SK-N-SH (cell line): Measurements from ENCODE around the gene IL21R. TPM values are rescaled to one million over a fixed set of nuclear protein-coding genes. Genes with fewer than 3 reads are reported as not detected.
A peak's percentile ranks its signal among the peaks of the same experiment; 100 is the strongest.
"Not testable (repeated sequence)": the region's sequence is repeated elsewhere in the genome, so short reads cannot be mapped to it uniquely, and the experiment has no call there.

Experiments used
- CTCF ChIA-PET: fragments of 300-600, 350-600 bp; formaldehyde crosslinking; extraction: SDS; loops from one replicate; lab custom pipeline; 2021; lab: Yijun Ruan, JAX
- POLR2A ChIA-PET: fragments of 350-600 bp; sonication (Branson Sonifier 250); formaldehyde crosslinking; extraction: SDS; loops from one replicate; lab custom pipeline; 2020; ENCODE audit warnings: antibody characterized with exemption, inconsistent platforms; lab: Yijun Ruan, JAX
- DNase-seq: peaks from one replicate; pipeline ENCODE4 v3.0.0; 2012
- H2AFZ ChIP-seq: fragments of 200-600 bp; sonication (generic); 2 replicates; pipeline ENCODE4 v1.8.1; 2016; ENCODE audit warnings: antibody characterized with exemption, mild to moderate bottlenecking, low read depth
- H3F3A ChIP-seq: fragments of 200-600 bp; sonication (generic); replicated peaks from 2 replicates; pipeline ENCODE3; 2016; ENCODE audit warnings: antibody characterized with exemption, mild to moderate bottlenecking; ENCODE audit not compliant: insufficient read depth
- H3K27ac ChIP-seq, 2 experiments: fragments of 200-500 bp in 1 of 2; fragments of 200-600 bp in 1 of 2; sonication (Bioruptor generic) in 1 of 2; sonication (generic), shearing (Covaris generic) in 1 of 2; 2 replicates each; pipeline versions ENCODE4 v1.5.1 to v1.6.1; 2014 to 2016; ENCODE audit warnings: low read depth in 2 of 2, inconsistent platforms in 1 of 2, low read length in 1 of 2, mild to moderate bottlenecking in 1 of 2, mixed read lengths in 1 of 2
- H3K27me3 ChIP-seq: fragments of 200-600 bp; sonication (generic), shearing (Covaris generic); 2 replicates; pipeline ENCODE4 v1.6.1; 2016; ENCODE audit warnings: mixed run types; ENCODE audit not compliant: insufficient read depth
- H3K36me3 ChIP-seq, 2 experiments: fragments of 200-500 bp in 1 of 2; fragments of 200-600 bp in 1 of 2; sonication (Bioruptor generic) in 1 of 2; sonication (generic) in 1 of 2; replicated peaks in 1 of 2; 2 replicates each; pipeline versions ENCODE3 to v1.5.1; 2014 to 2016; ENCODE audit warnings: low read length in 1 of 2, mild to moderate bottlenecking in 1 of 2; ENCODE audit not compliant: insufficient read depth in 2 of 2, control insufficient read depth in 1 of 2
- H3K4me1 ChIP-seq, 2 experiments: fragments of 200-500 bp in 1 of 2; fragments of 200-600 bp in 1 of 2; sonication (Bioruptor generic) in 1 of 2; sonication (generic), shearing (Covaris generic) in 1 of 2; 2 replicates each; pipeline versions ENCODE4 v1.5.1 to v1.6.1; 2014 to 2016; ENCODE audit warnings: low read depth in 1 of 2, low read length in 1 of 2, mixed run types in 1 of 2; ENCODE audit not compliant: insufficient read depth in 2 of 2, control insufficient read depth in 1 of 2
- H3K4me2 ChIP-seq: fragments of 200-600 bp; sonication (generic), shearing (Covaris generic); 2 replicates; pipeline ENCODE4 v1.6.1; 2017; ENCODE audit warnings: mixed run types
- H3K4me3 ChIP-seq, 2 experiments: fragments of 200-500 bp in 1 of 2; fragments of 200-600 bp in 1 of 2; sonication (Bioruptor generic) in 1 of 2; sonication (generic), shearing (Covaris generic) in 1 of 2; 2 replicates each; pipeline versions ENCODE4 v1.5.1 to v1.8.1; 2014 to 2016; ENCODE audit warnings: low read depth in 2 of 2, inconsistent platforms in 1 of 2, low read length in 1 of 2, mild to moderate bottlenecking in 1 of 2, mixed read lengths in 1 of 2, moderate library complexity in 1 of 2
- H3K79me2 ChIP-seq: fragments of 200-600 bp; sonication (generic); 2 replicates; pipeline ENCODE4 v1.8.1; 2017; ENCODE audit warnings: mild to moderate bottlenecking; ENCODE audit not compliant: insufficient read depth
- H3K9ac ChIP-seq: fragments of 200-600 bp; sonication (generic); 2 replicates; pipeline ENCODE4 v1.6.1; 2017; ENCODE audit warnings: mixed run types
- H3K9me2 ChIP-seq: fragments of 200-600 bp; sonication (generic); 2 replicates; pipeline ENCODE4 v1.6.1; 2017; ENCODE audit warnings: mixed run types
- H3K9me3 ChIP-seq: fragments of 200-600 bp; sonication (generic); 2 replicates; pipeline ENCODE4 v1.6.1; 2017; ENCODE audit warnings: mixed run types, mild to moderate bottlenecking, moderate library complexity
- H4K20me1 ChIP-seq: fragments of 200-600 bp; sonication (generic); 2 replicates; pipeline ENCODE4 v1.6.1; 2017; ENCODE audit warnings: mild to moderate bottlenecking, mixed run types; ENCODE audit not compliant: insufficient read depth
- GATA2 ChIP-seq: sonication (generic); formaldehyde crosslinking; IDR thresholded peaks from 2 replicates; pipeline ENCODE4 v1.5.0; 2020; ENCODE audit warnings: mild to moderate bottlenecking, missing genetic modification reagents
- JUND ChIP-seq: IDR thresholded peaks from 2 replicates; pipeline ENCODE4 v1.4.0; 2012
- PBX3 ChIP-seq: IDR thresholded peaks from 2 replicates; pipeline ENCODE4; 2012
- WGBS: methylation state at CpG from one replicate; pipeline ENCODE4 v1.1.6; 2017; ENCODE audit warnings: low lambda C conversion rate; 5-methylcytosine and 5-hydroxymethylcytosine counted together
- polyA plus RNA-seq, 3 experiments: library from polyadenylated mRNA; depleted of rRNA; stranded (reverse); fragments of >200 nt; gene quantifications; 2 replicates each; pipeline ENCODE4 v1.2.3, GENCODE V29; 2012

The IL21R gene
- polyA plus RNA-seq, 1 of the 3 experiments (the other 2 are of a cell fraction): 0.13 TPM

- peak overlapping the region in 1 of 2 experiments; percentile 77; a peak in 2 of 4 replicates for H3K27ac ChIP-seq
- H4K20me1 ChIP-seq: no peaks in the 10 kb centered on the region
- peak overlapping the region; percentile 42; the same call in 1 of the 2 replicates for H3K4me2 ChIP-seq
- TF ChIP-seq GATA2 (CRISPR knock-in tag) (no peak), PBX3 (peak; percentile 32; the same call in 1 of the 2 replicates)
- DNase-seq: no peak
- no peak overlapping the region for H3K4me3 ChIP-seq
- peaks cover 8% of the 10 kb centered on the region; the same call in 1 of the 2 replicates for H3K9me3 ChIP-seq
- no peaks in the 10 kb centered on the region for H3K79me2 ChIP-seq
- POLR2A ChIA-PET: no interaction called here
- peak overlapping the region; percentile 70; the same call in 1 of the 2 replicates for H2AFZ ChIP-seq
- H3F3A ChIP-seq: peaks cover 16% of the 10 kb centered on the region
- no peaks in the 10 kb centered on the region for H3K27me3 ChIP-seq
- H3K36me3 ChIP-seq: peaks cover 0 to 9% of the 10 kb centered on the region in 2 experiments
- H3K4me1 ChIP-seq: peaks cover 0 to 5% of the 10 kb centered on the region in 2 experiments; a peak in 1 of 4 replicates
- 19% methylated on average over 3 of the region's 3 CpGs for WGBS
- H3K9me2 ChIP-seq: no peaks in the 10 kb centered on the region
- CTCF ChIA-PET: no interaction called here
- no peak overlapping the region for H3K9ac ChIP-seq
Measured at GRCh38 chr16:27408012-27408601, 6.1 kb downstream of the IL21R start.

DNA sequence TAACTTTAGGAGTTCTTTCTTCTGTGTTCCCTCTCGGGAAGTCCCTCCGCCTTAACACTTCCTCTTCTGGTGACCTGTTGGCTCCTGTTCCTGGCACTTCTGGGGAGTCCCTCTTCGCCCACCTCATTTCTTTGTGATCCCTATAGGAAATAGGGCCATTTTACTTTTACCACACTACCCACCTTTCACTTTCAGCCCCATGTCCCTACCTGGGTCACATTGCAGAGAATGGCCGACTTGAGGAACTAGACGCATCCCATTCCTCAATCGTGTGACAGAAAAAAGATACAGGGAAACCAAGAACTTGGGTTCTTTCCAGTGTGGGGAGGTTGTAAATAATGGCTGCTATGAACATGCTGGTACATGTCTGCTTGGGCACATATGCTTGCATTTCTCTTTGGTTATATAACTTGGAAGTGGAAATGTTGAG is 6.6 kb downstream of the IL21R start:
- H3K4me2 ChIP-seq: peak overlapping the region; percentile 42; the same call in 1 of the 2 replicates
- no peaks in the 10 kb centered on the region for H3K79me2 ChIP-seq
- CTCF ChIA-PET: no interaction called here
- no peaks in the 10 kb centered on the region for H4K20me1 ChIP-seq
- no peaks in the 10 kb centered on the region for H3K9me2 ChIP-seq
- peaks cover 0 to 5% of the 10 kb centered on the region in 2 experiments; a peak in 1 of 4 replicates for H3K4me1 ChIP-seq
- H3K4me3 ChIP-seq: no peak overlapping the region
- H3K27ac ChIP-seq: peak overlapping the region in 1 of 2 experiments; percentile 77; a peak in 2 of 4 replicates
- H3K9ac ChIP-seq: no peak overlapping the region
- H3F3A ChIP-seq: peaks cover 16% of the 10 kb centered on the region
- no peaks in the 10 kb centered on the region for H3K27me3 ChIP-seq
- H2AFZ ChIP-seq: peak overlapping the region; percentile 70; the same call in 1 of the 2 replicates
- 50% methylated on average over 6 of the region's 6 CpGs for WGBS
- peaks cover 0 to 9% of the 10 kb centered on the region in 2 experiments for H3K36me3 ChIP-seq
- peaks cover 8% of the 10 kb centered on the region; the same call in 1 of the 2 replicates for H3K9me3 ChIP-seq
- TF ChIP-seq JUND: no peak
- DNase-seq: no peak
- POLR2A ChIA-PET: no interaction called here

GRCh38 chr16:27409958-27410357 is 8.0 kb downstream of the IL21R start:
- CTCF ChIA-PET: interaction anchor here (0.6 to 1.1 kb wide), 2 partner anchors 9 to 36 kb away, joined by 3 to 4 read pairs; no protein-coding TSS in a partner anchor

More at GRCh38 chr16:27409958-27410357, 8.0 kb downstream of the IL21R start:
- DNase-seq, H2AFZ ChIP-seq, H3K27me3 ChIP-seq, H3K4me1 ChIP-seq, H3K36me3 ChIP-seq, H4K20me1 ChIP-seq, POLR2A ChIA-PET, H3K9me3 ChIP-seq, H3K9ac ChIP-seq, H3K79me2 ChIP-seq, H3K4me2 ChIP-seq, H3K27ac ChIP-seq, H3K4me3 ChIP-seq, H3K9me2 ChIP-seq: not testable (repeated sequence)
- peaks cover 16% of the 10 kb centered on the region for H3F3A ChIP-seq
- 19% methylated on average over 2 of the region's 2 CpGs for WGBS
